WTC11 (cell line): ENCODE measurements around the gene KXD1. TPM values are rescaled to one million over a fixed set of nuclear protein-coding genes. Genes with fewer than 3 reads are reported as not detected.
"Not testable (repeated sequence)": the region's sequence is repeated elsewhere in the genome, so short reads cannot be mapped to it uniquely, and the experiment has no call there.

Experiments
- ATAC-seq: fragments of 200-7000 bp; cut with Tn5 transposase; 2 replicates; pipeline ENCODE4 v1.10.0; 2021; ENCODE audit warnings: mild to moderate bottlenecking, moderate library complexity
- CTCF ChIA-PET: fragments of 300-600 bp; sonication (Branson Sonifier 250); formaldehyde crosslinking; loops from one replicate; lab custom pipeline; 2021; ENCODE audit warnings: antibody characterized with exemption; lab: Charles Lee
- POLR2A ChIA-PET: fragments of 350-600 bp; sonication (Branson Sonifier 250); formaldehyde crosslinking; loops from one replicate; lab custom pipeline; 2021; ENCODE audit warnings: antibody characterized with exemption; lab: Charles Lee
- DNase-seq: peaks from one replicate; pipeline ENCODE4 v3.0.0; 2021; ENCODE audit warnings: low spot score
- H3K27ac Mint-ChIP-seq: 2 replicates; pipeline ENCODE4 v1.8.0; 2021; ENCODE audit warnings: mixed read lengths
- H3K27me3 Mint-ChIP-seq: 2 replicates; pipeline ENCODE4 v1.8.0; 2021; ENCODE audit warnings: low read depth, mild to moderate bottlenecking, moderate library complexity, mixed read lengths
- H3K36me3 Mint-ChIP-seq: 2 replicates; pipeline ENCODE4 v1.8.0; 2021; ENCODE audit warnings: mixed read lengths
- H3K4me1 Mint-ChIP-seq: 2 replicates; pipeline ENCODE4 v1.8.0; 2022; ENCODE audit warnings: mixed read lengths
- H3K4me3 Mint-ChIP-seq: 2 replicates; pipeline ENCODE4 v1.8.0; 2021; ENCODE audit warnings: mild to moderate bottlenecking, moderate library complexity, mixed read lengths
- H3K9me3 Mint-ChIP-seq: 2 replicates; pipeline ENCODE4 v1.8.0; 2021; ENCODE audit warnings: mixed read lengths
- CREB1 ChIP-seq: sonication (generic); formaldehyde crosslinking; IDR thresholded peaks from 2 replicates; pipeline ENCODE4 v1.8.0; 2023; ENCODE audit warnings: mild to moderate bottlenecking, missing genetic modification reagents
- NFE2L1 ChIP-seq: sonication (generic); formaldehyde crosslinking; IDR thresholded peaks from 2 replicates; pipeline ENCODE4 v1.8.1; 2023; ENCODE audit warnings: missing genetic modification reagents
- PRRX2 ChIP-seq: fragments of 250-450 bp; sonication (Bioruptor Pico); IDR thresholded peaks from 2 replicates; pipeline ENCODE4 v1.8.0; 2021; ENCODE audit warnings: mild to moderate bottlenecking
- RORB ChIP-seq: fragments of 250-450 bp; sonication (Bioruptor Pico); IDR thresholded peaks from 2 replicates; pipeline ENCODE4 v1.9.0; 2021; ENCODE audit warnings: mild to moderate bottlenecking
- TEAD1 ChIP-seq: sonication (generic); formaldehyde crosslinking; IDR thresholded peaks from 2 replicates; pipeline ENCODE4 v1.8.0; 2022; ENCODE audit warnings: mild to moderate bottlenecking, missing genetic modification reagents
- TP53 ChIP-seq: sonication (generic); formaldehyde crosslinking; IDR thresholded peaks from 2 replicates; pipeline ENCODE4 v1.8.1; 2023; ENCODE audit warnings: mild to moderate bottlenecking, missing genetic modification reagents
- ZNF121 ChIP-seq: sonication (generic); formaldehyde crosslinking; IDR thresholded peaks from 2 replicates; pipeline ENCODE4 v1.8.0; 2023; ENCODE audit warnings: missing genetic modification reagents
- ZNF138 ChIP-seq: sonication (generic); formaldehyde crosslinking; conservative IDR thresholded peaks from 2 replicates; pipeline ENCODE4 v1.8.1; 2022; ENCODE audit warnings: mild to moderate bottlenecking, moderate library complexity, missing genetic modification reagents
- ZNF396 ChIP-seq: fragments of 250-450 bp; sonication (Bioruptor Pico); IDR thresholded peaks from 2 replicates; pipeline ENCODE4 v1.8.0; 2021; ENCODE audit warnings: mild to moderate bottlenecking, moderate library complexity, borderline replicate concordance
- total RNA-seq: library from RNA; stranded (reverse); gene quantifications from 3 replicates; pipeline ENCODE4 v1.2.3, GENCODE V29; 2021
- TF ChIP-seq, protein P1 (sequence below): sonication (generic); formaldehyde crosslinking; IDR thresholded peaks from 2 replicates; pipeline ENCODE4 v1.8.0; 2022; ENCODE audit warnings: missing genetic modification reagents
- TF ChIP-seq, protein P2 (sequence below): sonication (generic); formaldehyde crosslinking; IDR thresholded peaks from 2 replicates; pipeline ENCODE4 v1.8.0; 2023; ENCODE audit warnings: missing genetic modification reagents
- TF ChIP-seq, protein P3 (sequence below): fragments of 250-450 bp; sonication (Bioruptor Pico); IDR thresholded peaks from 2 replicates; pipeline ENCODE4 v2.1.2; 2022; ENCODE audit warnings: mild to moderate bottlenecking, moderate library complexity
- TF ChIP-seq, protein P4 (sequence below): fragments of 250-450 bp; sonication (Bioruptor Pico); IDR thresholded peaks from 2 replicates; pipeline ENCODE4 v1.8.0; 2021; ENCODE audit warnings: mild to moderate bottlenecking

KXD1 gene
- total RNA-seq, 1 experiment from 2014 or later = 136 TPM

DNA sequence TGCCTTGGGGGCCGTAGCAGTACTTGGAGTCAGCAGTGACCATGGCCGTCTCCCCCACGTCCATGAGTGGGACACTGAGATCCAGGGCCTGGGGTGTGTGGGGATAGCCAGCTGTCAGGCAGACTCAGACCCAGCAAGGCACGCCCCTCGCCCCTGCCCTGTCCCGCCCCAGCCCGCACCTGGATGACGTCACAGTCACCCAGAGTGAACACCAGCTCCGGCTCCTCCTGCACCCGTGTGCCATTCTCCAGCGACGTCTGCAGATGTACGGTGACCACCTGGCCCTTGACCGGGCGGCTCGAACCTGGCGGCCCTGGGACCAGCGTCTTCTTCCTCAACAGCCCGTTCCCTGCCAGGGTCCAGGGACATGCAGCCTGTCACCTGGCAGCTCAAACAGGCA lies 18.3 kb upstream of the KXD1 start (continued):
- TF ChIP-seq, protein P1, sequence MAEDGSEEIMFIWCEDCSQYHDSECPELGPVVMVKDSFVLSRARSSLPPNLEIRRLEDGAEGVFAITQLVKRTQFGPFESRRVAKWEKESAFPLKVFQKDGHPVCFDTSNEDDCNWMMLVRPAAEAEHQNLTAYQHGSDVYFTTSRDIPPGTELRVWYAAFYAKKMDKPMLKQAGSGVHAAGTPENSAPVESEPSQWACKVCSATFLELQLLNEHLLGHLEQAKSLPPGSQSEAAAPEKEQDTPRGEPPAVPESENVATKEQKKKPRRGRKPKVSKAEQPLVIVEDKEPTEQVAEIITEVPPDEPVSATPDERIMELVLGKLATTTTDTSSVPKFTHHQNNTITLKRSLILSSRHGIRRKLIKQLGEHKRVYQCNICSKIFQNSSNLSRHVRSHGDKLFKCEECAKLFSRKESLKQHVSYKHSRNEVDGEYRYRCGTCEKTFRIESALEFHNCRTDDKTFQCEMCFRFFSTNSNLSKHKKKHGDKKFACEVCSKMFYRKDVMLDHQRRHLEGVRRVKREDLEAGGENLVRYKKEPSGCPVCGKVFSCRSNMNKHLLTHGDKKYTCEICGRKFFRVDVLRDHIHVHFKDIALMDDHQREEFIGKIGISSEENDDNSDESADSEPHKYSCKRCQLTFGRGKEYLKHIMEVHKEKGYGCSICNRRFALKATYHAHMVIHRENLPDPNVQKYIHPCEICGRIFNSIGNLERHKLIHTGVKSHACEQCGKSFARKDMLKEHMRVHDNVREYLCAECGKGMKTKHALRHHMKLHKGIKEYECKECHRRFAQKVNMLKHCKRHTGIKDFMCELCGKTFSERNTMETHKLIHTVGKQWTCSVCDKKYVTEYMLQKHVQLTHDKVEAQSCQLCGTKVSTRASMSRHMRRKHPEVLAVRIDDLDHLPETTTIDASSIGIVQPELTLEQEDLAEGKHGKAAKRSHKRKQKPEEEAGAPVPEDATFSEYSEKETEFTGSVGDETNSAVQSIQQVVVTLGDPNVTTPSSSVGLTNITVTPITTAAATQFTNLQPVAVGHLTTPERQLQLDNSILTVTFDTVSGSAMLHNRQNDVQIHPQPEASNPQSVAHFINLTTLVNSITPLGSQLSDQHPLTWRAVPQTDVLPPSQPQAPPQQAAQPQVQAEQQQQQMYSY (CRISPR knock-in tag) = no peak
- TF ChIP-seq, protein P2, sequence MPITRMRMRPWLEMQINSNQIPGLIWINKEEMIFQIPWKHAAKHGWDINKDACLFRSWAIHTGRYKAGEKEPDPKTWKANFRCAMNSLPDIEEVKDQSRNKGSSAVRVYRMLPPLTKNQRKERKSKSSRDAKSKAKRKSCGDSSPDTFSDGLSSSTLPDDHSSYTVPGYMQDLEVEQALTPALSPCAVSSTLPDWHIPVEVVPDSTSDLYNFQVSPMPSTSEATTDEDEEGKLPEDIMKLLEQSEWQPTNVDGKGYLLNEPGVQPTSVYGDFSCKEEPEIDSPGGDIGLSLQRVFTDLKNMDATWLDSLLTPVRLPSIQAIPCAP = no peak
- TF ChIP-seq ZNF396 (CRISPR knock-in tag) = no peak
- no peak for TF ChIP-seq RORB
- TF ChIP-seq NFE2L1 (CRISPR knock-in tag) = no peak
- TF ChIP-seq TEAD1 (CRISPR knock-in tag) = no peak

DNA sequence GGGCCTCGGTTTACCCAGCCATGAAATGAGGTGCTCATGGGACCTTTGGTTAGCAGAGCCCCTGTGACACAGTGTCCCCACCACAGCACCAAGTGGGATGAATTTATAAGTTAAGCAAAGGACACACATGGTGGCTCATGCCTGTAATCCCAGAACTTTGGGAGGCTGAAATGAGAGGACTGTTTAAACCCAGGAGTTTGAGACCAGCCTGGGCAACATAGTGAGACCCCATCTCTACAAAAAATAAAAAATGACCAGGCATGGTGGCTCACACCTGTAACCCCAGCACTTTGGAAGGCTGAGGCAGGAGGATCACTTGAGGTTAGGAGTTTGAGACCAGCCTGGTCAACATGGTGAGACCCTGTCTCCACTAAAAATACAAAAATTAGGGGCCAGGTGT lies 17.5 kb upstream of the KXD1 start:
- POLR2A ChIA-PET, ATAC-seq, H3K4me3 Mint-ChIP-seq, H3K9me3 Mint-ChIP-seq, H3K27me3 Mint-ChIP-seq, DNase-seq, CTCF ChIA-PET, H3K27ac Mint-ChIP-seq: not testable (repeated sequence)
- H3K36me3 Mint-ChIP-seq = peaks cover 44% of the 10 kb centered on the region
- H3K4me1 Mint-ChIP-seq = peaks cover 16% of the 10 kb centered on the region

DNA sequence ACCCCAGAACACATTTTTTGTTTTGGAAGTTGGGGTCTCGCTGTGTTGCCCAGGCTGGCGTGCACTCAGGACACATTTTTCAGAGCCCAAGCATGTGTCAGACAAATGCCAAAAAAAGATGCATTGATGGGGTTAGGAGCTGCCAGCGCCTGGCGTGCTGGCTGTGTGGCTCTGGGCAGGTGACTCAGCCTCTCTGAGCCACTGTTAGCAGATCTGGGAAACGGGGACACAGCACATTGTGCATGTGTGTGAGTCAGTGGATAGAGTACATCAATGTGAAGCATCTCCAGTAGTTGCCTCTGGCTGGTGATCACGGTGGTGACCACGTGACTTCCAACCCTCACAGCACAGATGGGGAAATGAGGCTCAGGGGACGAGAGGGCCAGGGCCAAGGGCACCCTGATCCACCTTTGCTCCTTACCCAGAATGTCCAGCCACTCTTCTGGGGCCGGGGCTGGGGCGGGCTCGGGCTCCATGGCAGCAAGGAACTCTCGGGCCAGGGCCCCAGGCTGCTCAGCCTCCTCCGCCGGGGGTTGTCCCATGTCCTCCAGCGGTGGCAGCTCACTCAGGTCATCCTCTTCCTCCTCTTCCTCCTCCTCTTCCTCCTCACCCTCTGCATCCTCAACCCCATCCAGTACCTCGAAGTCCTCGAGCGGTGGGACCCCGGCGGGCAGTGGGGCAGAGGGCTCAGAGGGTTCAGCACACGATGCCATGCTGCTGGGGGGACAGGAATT lies 16.2 kb upstream of the KXD1 start:
- H3K9me3 Mint-ChIP-seq = no peaks in the 10 kb centered on the region
- peaks cover 34% of the 10 kb centered on the region for H3K36me3 Mint-ChIP-seq
- H3K4me3 Mint-ChIP-seq = no peak overlapping the region; the same call in 1 of the 2 replicates
- CTCF ChIA-PET = interaction anchor here (1.0 to 1.1 kb wide), 2 partner anchors 21 to 30 kb away, joined by 3 to 4 read pairs; partner anchors contain the start of gene UBA52
- no peak for ATAC-seq
- TF ChIP-seq, protein P3, sequence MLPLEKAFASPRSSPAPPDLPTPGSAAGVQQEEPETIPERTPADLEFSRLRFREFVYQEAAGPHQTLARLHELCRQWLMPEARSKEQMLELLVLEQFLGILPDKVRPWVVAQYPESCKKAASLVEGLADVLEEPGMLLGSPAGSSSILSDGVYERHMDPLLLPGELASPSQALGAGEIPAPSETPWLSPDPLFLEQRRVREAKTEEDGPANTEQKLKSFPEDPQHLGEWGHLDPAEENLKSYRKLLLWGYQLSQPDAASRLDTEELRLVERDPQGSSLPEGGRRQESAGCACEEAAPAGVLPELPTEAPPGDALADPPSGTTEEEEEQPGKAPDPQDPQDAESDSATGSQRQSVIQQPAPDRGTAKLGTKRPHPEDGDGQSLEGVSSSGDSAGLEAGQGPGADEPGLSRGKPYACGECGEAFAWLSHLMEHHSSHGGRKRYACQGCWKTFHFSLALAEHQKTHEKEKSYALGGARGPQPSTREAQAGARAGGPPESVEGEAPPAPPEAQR (CRISPR knock-in tag) = no peak
- TF ChIP-seq, protein P4, sequence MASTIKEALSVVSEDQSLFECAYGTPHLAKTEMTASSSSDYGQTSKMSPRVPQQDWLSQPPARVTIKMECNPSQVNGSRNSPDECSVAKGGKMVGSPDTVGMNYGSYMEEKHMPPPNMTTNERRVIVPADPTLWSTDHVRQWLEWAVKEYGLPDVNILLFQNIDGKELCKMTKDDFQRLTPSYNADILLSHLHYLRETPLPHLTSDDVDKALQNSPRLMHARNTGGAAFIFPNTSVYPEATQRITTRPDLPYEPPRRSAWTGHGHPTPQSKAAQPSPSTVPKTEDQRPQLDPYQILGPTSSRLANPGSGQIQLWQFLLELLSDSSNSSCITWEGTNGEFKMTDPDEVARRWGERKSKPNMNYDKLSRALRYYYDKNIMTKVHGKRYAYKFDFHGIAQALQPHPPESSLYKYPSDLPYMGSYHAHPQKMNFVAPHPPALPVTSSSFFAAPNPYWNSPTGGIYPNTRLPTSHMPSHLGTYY (CRISPR knock-in tag) = no peak
- TF ChIP-seq CREB1 (CRISPR knock-in tag) = no peak
- no peak for TF ChIP-seq TP53 (CRISPR knock-in tag)
- TF ChIP-seq ZNF138 = no peak
- TF ChIP-seq PRRX2 = no peak
- 0 out of 2 replicates have a peak, but pooled peaks have one; percentile 72 for TF ChIP-seq ZNF121 (CRISPR knock-in tag)
- TF ChIP-seq, all 79 proteins: peak for 1
- no peak for DNase-seq
- H3K27ac Mint-ChIP-seq = no peak overlapping the region
- peaks cover 16% of the 10 kb centered on the region for H3K4me1 Mint-ChIP-seq
- no peaks in the 10 kb centered on the region for H3K27me3 Mint-ChIP-seq
- POLR2A ChIA-PET = interaction anchor here (1.0 kb wide), 1 partner anchor 19 kb away, joined by 3 read pairs; no protein-coding TSS in a partner anchor
